ENCODE results near the gene EGFL7.
"Not testable (repeated sequence)": the region's sequence is repeated elsewhere in the genome, so short reads cannot be mapped to it uniquely, and the experiment has no call there.

The EGFL7 gene

DNA sequence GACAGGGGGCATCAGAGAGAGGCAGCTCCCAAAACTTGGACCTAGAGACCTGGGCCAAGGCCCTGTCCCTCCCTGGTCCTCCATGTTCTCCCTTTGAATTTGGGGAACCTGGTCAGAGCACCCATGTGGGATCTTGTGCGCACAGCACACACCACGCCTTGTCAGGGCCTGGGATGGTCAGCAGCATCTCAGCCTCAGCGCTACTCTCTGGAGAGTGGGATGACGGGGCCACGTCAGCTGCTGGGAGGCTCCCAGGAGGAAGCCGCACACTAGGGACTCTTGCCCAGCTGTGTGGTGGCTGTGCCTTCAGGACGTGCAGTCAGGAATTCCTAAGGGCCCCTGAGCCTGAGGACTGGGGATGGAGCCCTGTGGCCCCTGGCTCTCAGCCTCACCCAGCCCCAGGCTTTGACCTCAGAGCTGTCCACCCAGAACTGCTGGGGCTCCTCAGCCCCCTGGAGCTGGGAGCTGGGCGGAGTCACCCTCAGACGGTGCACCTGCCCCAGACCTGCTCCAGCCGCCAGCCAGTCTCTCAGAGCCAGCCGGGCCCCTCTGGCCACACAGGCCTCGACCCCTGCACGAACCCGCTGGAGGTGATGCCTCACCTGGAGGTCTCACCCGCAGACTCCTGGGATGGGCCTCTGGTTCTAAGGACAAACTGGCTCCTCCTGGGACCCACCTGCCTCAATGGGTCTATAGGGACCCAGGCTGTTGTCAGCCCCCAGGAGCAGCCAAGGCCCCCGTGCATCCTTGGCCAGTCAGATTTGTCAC is 38.3 kb upstream of the EGFL7 start:
- DNase-seq (ENCODE audit: low read depth in 1 of 2, low spot score in 1 of 2) = no peak

- DNase-seq (ENCODE audit: low read depth in 1 of 2, low spot score in 1 of 2) = no peak
Measured at GRCh38 chr9:136625101-136626065, 37.3 kb upstream of the EGFL7 start.

- no peak for DNase-seq (ENCODE audit: low read depth in 1 of 2, low spot score in 1 of 2)
Measured at GRCh38 chr9:136626066-136626725, 36.5 kb upstream of the EGFL7 start.

DNA sequence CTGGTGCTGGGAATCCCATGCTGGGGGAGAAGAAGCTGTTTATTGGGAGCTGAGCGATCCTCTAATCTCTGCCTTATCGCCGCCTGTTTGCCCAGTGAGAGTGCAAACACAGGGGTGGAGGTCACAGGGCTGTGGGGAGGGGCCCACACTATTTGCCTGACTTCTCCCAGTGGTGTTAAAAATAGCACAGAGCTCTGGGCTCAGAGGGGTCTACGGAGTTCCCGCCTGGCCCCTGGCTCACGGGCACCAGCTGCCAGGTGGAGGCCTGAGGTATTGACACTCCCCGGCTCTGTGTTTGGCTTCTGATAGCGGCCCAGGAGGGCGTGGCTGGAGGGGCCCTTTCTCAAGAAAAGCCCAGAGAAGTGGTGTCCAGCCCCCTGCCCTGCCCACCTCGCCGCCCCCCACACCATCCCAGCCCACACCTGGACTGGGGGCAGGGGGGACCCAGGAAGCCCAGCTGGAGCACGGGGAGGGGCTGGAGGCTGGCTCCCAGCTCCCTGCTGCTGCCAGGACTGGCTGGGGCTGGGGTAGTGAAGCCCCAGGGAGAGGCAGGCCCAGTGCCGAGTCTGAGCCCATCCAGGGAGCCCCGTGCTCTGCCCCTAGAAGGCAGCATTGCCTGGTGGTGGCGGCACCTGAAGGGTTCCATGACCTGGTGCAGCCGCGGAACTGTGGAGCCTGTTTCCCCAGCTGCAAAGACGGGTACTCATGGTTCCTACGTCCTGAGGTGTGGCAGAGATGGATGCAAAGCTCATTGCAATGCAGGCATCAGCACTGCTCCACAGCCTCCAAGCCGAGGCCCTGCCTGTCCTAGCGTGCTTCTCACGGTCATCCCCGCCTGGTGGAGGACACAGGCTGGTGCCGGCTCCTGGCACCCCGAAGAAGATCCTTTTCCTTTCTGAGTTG is 35.7 kb upstream of the EGFL7 start:
- no peak for DNase-seq (ENCODE audit: low read depth in 1 of 2, low spot score in 1 of 2)

- DNase-seq (ENCODE audit: low read depth in 1 of 2, low spot score in 1 of 2) = no peak
Measured at GRCh38 chr9:136627703-136628102, 35.0 kb upstream of the EGFL7 start.

DNA sequence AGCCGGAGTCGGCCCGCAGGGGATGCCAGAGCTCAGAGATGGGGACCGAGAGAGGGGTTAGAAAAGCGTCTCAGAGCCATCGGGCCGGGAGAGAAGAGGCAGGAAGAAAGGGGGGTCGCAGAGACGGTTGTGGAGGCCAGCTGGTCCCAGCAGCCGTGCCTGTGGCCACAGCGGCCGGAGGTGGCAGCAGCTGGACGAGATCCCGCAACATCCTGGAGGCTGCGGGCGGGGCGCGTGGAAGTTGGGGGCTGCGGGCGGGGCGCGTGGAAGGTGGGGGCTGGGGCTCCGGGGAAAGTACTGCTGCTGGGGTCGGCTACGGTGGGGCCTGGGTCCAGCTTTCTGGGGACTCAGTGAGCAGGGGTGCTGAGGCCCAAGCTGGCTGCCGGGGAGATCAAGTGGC is 34.4 kb upstream of the EGFL7 start:
- DNase-seq (ENCODE audit: low read depth in 1 of 2, low spot score in 1 of 2) = no peak

- DNase-seq (ENCODE audit: low read depth in 1 of 2, low spot score in 1 of 2) = no peak
Measured at GRCh38 chr9:136629001-136629878, 33.5 kb upstream of the EGFL7 start.

GRCh38 chr9:136629879-136630661 is 32.6 kb upstream of the EGFL7 start:
- no peak for DNase-seq (ENCODE audit: low read depth in 1 of 2, low spot score in 1 of 2)

GRCh38 chr9:136630662-136630992 is 32.1 kb upstream of the EGFL7 start:
- DNase-seq (ENCODE audit: low read depth in 1 of 2, low spot score in 1 of 2) = no peak

DNA sequence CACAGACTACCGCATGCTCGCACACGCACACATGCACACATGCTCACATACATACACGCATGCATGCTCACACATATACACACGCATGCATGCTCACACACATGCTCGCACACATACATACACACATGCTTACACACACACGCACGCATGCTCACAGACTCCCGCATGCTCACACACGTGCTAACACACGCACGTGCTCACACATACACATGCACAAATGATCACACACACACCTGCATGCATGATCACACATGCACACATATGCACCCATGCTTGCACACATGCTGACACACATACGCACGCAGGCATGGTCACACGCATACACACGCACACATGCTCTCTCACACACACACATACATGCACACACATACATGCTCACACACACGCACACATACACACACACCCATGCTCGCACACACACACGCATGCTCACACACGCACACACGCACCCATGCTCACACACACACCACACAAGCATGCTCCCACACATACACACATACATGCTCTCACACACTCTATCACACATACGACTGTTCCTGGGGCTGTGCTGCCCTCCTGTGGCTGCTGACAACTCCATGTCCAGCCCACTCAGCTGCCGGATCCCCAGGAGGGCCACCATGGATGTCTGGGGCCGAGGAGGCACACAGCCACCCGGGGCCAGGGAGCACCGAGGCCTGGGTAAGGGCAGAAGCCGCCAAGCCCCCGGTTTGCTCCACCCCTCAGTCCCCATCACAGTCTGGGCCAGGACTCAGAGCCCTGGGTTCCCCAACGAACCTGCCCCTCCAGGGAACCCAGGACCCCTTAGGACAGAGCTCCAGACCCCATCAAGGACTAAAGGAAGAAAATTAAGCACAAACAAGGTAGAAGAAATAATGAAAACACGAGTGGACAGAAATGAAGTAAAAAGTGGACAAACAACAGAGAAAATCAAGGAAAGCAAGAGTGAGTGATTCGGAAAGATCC is 31.4 kb upstream of the EGFL7 start:
- DNase-seq (ENCODE audit: low read depth in 1 of 2, low spot score in 1 of 2) = peak; percentile 59 to 67

GRCh38 chr9:136632072-136632471 is 30.6 kb upstream of the EGFL7 start:
- DNase-seq (ENCODE audit: low read depth in 1 of 2, low spot score in 1 of 2) = not testable (repeated sequence)

- not testable (repeated sequence) for DNase-seq (ENCODE audit: low read depth in 1 of 2, low spot score in 1 of 2)
Measured at GRCh38 chr9:136632491-136633106, 30.1 kb upstream of the EGFL7 start.

DNA sequence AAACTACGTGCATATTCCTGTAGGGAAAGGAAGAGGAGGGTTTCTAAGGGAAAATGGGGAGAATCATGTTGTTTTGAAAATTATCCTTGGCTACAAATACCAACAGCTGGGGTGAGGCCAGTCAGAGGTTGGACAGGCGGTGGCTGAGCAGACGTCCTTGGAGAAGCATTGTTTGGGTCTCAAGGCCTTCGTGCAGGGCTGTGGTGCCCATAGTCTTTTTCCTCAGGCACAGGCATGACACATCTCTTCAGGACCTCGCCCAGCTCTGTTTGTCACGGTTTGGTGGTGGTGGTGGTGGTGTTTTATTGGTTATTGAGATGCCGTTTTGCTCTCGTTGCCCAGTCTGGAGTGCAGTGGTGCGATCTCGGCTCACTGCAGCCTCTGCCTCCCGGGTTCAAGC is 27.8 kb upstream of the EGFL7 start:
- no peak for DNase-seq (ENCODE audit: low read depth in 1 of 2, low spot score in 1 of 2)

DNA sequence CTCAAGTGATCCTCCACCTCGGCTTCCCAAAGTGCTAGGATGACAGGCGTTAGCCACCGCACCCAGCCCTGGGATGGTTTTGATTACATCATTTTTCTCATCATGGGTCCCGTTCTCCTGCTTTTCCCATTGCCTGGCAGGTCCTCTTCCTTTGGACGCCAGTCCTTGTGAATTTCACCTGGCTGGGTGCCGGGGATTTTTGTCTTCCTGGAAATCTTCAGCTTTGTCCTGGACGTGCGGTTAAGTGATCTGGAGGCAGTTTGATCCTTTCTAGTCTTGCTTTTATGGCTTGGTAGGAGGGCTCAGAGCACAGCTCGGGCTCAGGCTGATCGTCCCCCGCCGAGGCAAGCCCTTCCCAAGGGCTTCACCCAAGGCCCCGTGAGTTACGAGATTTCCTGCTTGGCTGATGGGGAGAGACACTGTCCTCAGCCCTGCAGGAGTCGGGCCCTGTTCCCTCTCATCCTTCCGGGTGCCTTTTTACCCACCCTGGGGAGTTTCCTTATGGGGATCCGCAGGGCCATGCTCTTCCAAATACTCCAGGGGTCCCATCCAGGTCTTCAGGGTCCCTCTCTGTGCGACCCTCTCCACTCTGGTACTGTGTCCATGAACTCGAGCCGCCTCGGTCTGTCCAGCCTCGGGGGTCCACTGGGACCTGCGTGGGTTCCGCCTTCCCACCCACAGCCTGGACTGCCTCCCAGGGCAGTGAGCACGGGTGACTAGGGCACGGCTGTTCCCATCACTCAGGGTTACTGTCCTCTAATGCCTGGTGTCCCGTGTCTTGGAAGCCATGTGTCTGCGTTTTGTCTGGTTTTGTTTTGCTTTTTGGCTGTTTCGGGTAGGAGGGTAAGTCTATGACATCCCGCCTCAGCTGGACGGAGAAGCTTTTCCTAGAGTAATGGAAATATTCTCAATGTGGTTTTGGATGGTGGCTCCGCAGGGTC is 22.3 kb upstream of the EGFL7 start:
- DNase-seq (ENCODE audit: low read depth in 1 of 2, low spot score in 1 of 2) = no peak

GRCh38 chr9:136642439-136642921 is 20.2 kb upstream of the EGFL7 start:
- DNase-seq (ENCODE audit: low read depth in 1 of 2, low spot score in 1 of 2) = no peak

Data from activated T-helper 1 cell treated with anti-CD3 and anti-CD28 coated beads, Interleukin-2, amount 50 U/mL, for 16 hours (primary cell).